ENCODE data around the gene ARMC5.

The ARMC5 gene

DNA sequence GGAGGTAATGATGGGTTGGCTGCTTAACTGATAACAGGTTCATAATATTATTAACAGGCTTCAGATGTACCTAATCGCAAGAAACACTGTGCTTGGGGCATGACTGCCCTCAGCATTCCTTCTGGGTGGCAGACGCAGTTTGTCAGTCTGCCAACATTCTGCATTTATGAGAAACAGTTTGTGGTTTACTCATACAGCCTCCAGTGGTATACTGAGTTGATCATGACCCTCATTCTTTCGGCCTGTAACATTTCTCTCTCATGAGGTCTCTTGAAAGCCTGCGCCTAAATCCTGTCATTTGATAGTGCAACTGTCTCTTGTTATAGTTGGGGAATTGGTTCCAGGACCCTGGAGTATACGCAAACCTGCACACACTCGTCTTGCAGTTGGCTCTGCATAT lies 53.8 kb downstream of the ARMC5 start:
- H3K4me3 ChIP-seq (ENCODE audit: low read depth, low read length), result no peak overlapping the region
- TF ChIP-seq CTCF (IDR thresholded peaks at IDR 0.05; ENCODE audit: insufficient read depth, low read depth, low read length, missing control alignments), result no peak
- no peak for DNase-seq (ENCODE audit: low read depth)

GRCh38 chr16:31513884-31514283 lies 54.6 kb downstream of the ARMC5 start:
- DNase-seq (ENCODE audit: low read depth), result no peak
- TF ChIP-seq CTCF (IDR thresholded peaks at IDR 0.05; ENCODE audit: insufficient read depth, low read depth, low read length, missing control alignments), result no peak

More at GRCh38 chr16:31513884-31514283, 54.6 kb downstream of the ARMC5 start:
- no peak overlapping the region for H3K4me3 ChIP-seq (ENCODE audit: low read depth, low read length)

Data from GM12865 (cell line).